ENCODE data around the gene DNASE1L3. TPM values are rescaled to one million over a fixed set of nuclear protein-coding genes. Genes with fewer than 3 reads are reported as not detected.

Gene DNASE1L3
- total and polyA plus RNA-seq, 2 of the 13 experiments (the other 11 are each of a cell fraction or from before 2014, with no cell fraction given): 0.86 to 1.7 TPM

- peak; percentile 77; the same call in 1 of the 2 replicates for TF ChIP-seq PRDM10 (CRISPR knock-in tag; IDR thresholded peaks at IDR 0.05; ENCODE audit: low read depth)
- TF ChIP-seq ZNF598 (CRISPR knock-in tag; IDR thresholded peaks at IDR 0.05; ENCODE audit: borderline replicate concordance): peak; percentile 89; the same call in 1 of the 2 replicates
- TF ChIP-seq GABPA (IDR thresholded peaks at IDR 0.05; ENCODE audit: low read depth, low read length): no peak
- TF ChIP-seq GABPA (CRISPR knock-in tag; IDR thresholded peaks at IDR 0.05; ENCODE audit: low read depth): peak; percentile 56
- peak; percentile 74 for TF ChIP-seq SAP130 (CRISPR knock-in tag; IDR thresholded peaks at IDR 0.05; ENCODE audit: low read depth)
- TF ChIP-seq ZNF674 (CRISPR knock-in tag; IDR thresholded peaks at IDR 0.05; ENCODE audit: low read depth): no peak
- no peak for TF ChIP-seq RARG (CRISPR knock-in tag; IDR thresholded peaks at IDR 0.05; ENCODE audit: low read depth)
- no peak for TF ChIP-seq GPBP1L1 (CRISPR knock-in tag; IDR thresholded peaks at IDR 0.05)
- TF ChIP-seq MXD3 (CRISPR knock-in tag; IDR thresholded peaks at IDR 0.05): no peak
- peak; percentile 88 for TF ChIP-seq HNRNPL (IDR thresholded peaks at IDR 0.05; ENCODE audit: low read depth, low read length)
- no peak for TF ChIP-seq IKZF1 (IDR thresholded peaks at IDR 0.05)
- TF ChIP-seq ZSCAN21 (CRISPR knock-in tag; IDR thresholded peaks at IDR 0.05; ENCODE audit: borderline replicate concordance): peak; percentile 34; the same call in 1 of the 2 replicates
- TF ChIP-seq HOXD1 (CRISPR knock-in tag; IDR thresholded peaks at IDR 0.05): 0 out of 2 replicates have a peak, but pooled peaks have one; percentile 41
- 0 out of 2 replicates have a peak, but pooled peaks have one; percentile 56 for TF ChIP-seq ZNF446 (CRISPR knock-in tag; IDR thresholded peaks at IDR 0.05)
- peak; percentile 54; the same call in 1 of the 2 replicates for TF ChIP-seq ZNF777 (CRISPR knock-in tag; IDR thresholded peaks at IDR 0.05)
- 0 out of 2 replicates have a peak, but pooled peaks have one; percentile 72 for TF ChIP-seq ZNF205 (CRISPR knock-in tag; IDR thresholded peaks at IDR 0.05)
- TF ChIP-seq RBAK (CRISPR knock-in tag; IDR thresholded peaks at IDR 0.05): no peak
- no peak for TF ChIP-seq BORCS8-MEF2B (CRISPR knock-in tag; IDR thresholded peaks at IDR 0.05)
- TF ChIP-seq ZNF329 (CRISPR knock-in tag; IDR thresholded peaks at IDR 0.05; ENCODE audit: low read depth): 0 out of 2 replicates have a peak, but pooled peaks have one; percentile 50
These were observed 35.2 kb downstream of the DNASE1L3 start (continued) for GRCh38 chr3:58175437-58176184.
